Smooth muscle cell (in vitro differentiated cells): ENCODE results near the gene WDR7. TPM values are rescaled to one million over a fixed set of nuclear protein-coding genes. Genes with fewer than 3 reads are reported as not detected.

Experiments
- DNase-seq: peaks from one replicate; lab custom pipeline; 2025; ENCODE audit not compliant: unreplicated experiment; lab: John Stamatoyannopoulos, UW
- H2AFZ ChIP-seq: fragments of 200-600 bp; sonication (generic); 2 replicates; pipeline ENCODE4 v1.6.0; 2016; ENCODE audit warnings: antibody characterized with exemption, low read depth, mild to moderate bottlenecking
- H3F3A ChIP-seq: fragments of 200-600 bp; sonication (generic); 2 replicates; pipeline ENCODE4 v1.6.0; 2017; ENCODE audit warnings: antibody characterized with exemption, low read depth
- H3K27ac ChIP-seq: fragments of 200-600 bp; sonication (generic); 2 replicates; pipeline ENCODE4 v1.5.1; 2016; ENCODE audit warnings: low read depth, mild to moderate bottlenecking
- H3K27me3 ChIP-seq: fragments of 200-600 bp; sonication (generic); 2 replicates; pipeline ENCODE4 v1.6.1; 2016; ENCODE audit warnings: low read depth, mild to moderate bottlenecking
- H3K36me3 ChIP-seq: fragments of 200-600 bp; sonication (generic); 2 replicates; pipeline ENCODE4 v1.5.1; 2016; ENCODE audit warnings: low read depth
- H3K4me1 ChIP-seq: fragments of 200-600 bp; sonication (generic); 2 replicates; pipeline ENCODE4 v1.5.1; 2016; ENCODE audit warnings: low read depth
- H3K4me2 ChIP-seq: fragments of 200-600 bp; sonication (generic); 2 replicates; pipeline ENCODE4 v1.6.0; 2016; ENCODE audit warnings: mild to moderate bottlenecking
- H3K4me3 ChIP-seq: fragments of 200-600 bp; sonication (generic); 2 replicates; pipeline ENCODE4 v1.5.1; 2016; ENCODE audit warnings: mild to moderate bottlenecking
- H3K79me2 ChIP-seq: fragments of 200-600 bp; sonication (generic); 2 replicates; pipeline ENCODE4 v1.6.0; 2016; ENCODE audit warnings: low read depth, mild to moderate bottlenecking
- H3K9ac ChIP-seq: fragments of 200-600 bp; sonication (generic); 2 replicates; pipeline ENCODE4 v1.6.0; 2016; ENCODE audit warnings: low read depth
- H3K9me3 ChIP-seq: fragments of 200-600 bp; sonication (generic); replicated peaks from 2 replicates; pipeline ENCODE4 v1.5.1; 2016; ENCODE audit warnings: low read depth
- H4K20me1 ChIP-seq: fragments of 200-600 bp; sonication (generic); 2 replicates; pipeline ENCODE4 v1.6.0; 2016; ENCODE audit warnings: low read depth
- WGBS: methylation state at CpG from one replicate; pipeline ENCODE4 v1.1.7; 2016; ENCODE audit warnings: low lambda C conversion rate; 5-methylcytosine and 5-hydroxymethylcytosine counted together
- polyA plus RNA-seq: library from polyadenylated mRNA; unstranded; fragments of >200 nt; fragmentation: Nextera tagmentation; extraction: Ambion mirVana; gene quantifications from 2 replicates; pipeline ENCODE4 v1.2.1, GENCODE V29; 2016
- total RNA-seq: library from RNA; depleted of rRNA; stranded (reverse); fragments of >200 nt; gene quantifications from 2 replicates; pipeline ENCODE4 v1.2.3, GENCODE V29; 2014
- TF ChIP-seq, protein P1 (sequence below): fragments of 200-600 bp; sonication (generic); IDR thresholded peaks from 2 replicates; pipeline ENCODE4 v1.5.1; 2017; ENCODE audit warnings: borderline replicate concordance, mild to moderate bottlenecking, antibody characterized with exemption; ENCODE audit not compliant: insufficient read depth, poor library complexity, severe bottlenecking

WDR7 gene
- total and polyA plus RNA-seq, 2 experiments from 2014 or later: 5.3 to 9.2 TPM

DNA sequence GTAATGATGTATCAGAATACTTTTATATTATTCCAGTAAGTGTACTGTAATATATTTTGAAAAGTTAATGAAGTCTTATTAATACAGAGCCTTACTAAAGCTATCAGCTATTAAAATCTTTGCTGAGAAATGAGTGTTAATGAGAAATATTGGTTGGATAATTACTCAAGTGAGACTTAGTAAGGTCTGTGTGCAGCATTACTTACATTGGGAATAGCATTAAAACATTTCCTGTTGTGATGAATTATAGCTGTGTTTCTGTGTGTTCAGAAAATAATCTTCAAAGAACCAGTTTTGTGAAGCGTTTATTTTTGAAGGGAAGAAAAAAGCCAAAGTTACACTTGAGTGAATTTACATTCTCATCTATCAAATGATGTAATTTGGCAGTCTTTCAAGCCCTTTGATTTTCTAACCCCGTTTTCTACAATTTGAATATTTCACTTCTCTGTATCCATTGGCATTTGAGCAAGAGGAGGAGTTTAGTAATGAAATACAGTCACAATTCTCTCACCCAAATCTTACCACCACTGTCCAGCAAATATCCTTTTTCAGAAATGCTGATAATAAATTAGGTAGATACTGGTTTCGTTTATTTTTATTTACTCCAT lies 372.2 kb downstream of the WDR7 start:
- no peak overlapping the region for H2AFZ ChIP-seq
- H3K4me1 ChIP-seq: no peaks in the 10 kb centered on the region
- H3K4me2 ChIP-seq: no peak overlapping the region
- H3K36me3 ChIP-seq: no peaks in the 10 kb centered on the region
- TF ChIP-seq, protein P1, sequence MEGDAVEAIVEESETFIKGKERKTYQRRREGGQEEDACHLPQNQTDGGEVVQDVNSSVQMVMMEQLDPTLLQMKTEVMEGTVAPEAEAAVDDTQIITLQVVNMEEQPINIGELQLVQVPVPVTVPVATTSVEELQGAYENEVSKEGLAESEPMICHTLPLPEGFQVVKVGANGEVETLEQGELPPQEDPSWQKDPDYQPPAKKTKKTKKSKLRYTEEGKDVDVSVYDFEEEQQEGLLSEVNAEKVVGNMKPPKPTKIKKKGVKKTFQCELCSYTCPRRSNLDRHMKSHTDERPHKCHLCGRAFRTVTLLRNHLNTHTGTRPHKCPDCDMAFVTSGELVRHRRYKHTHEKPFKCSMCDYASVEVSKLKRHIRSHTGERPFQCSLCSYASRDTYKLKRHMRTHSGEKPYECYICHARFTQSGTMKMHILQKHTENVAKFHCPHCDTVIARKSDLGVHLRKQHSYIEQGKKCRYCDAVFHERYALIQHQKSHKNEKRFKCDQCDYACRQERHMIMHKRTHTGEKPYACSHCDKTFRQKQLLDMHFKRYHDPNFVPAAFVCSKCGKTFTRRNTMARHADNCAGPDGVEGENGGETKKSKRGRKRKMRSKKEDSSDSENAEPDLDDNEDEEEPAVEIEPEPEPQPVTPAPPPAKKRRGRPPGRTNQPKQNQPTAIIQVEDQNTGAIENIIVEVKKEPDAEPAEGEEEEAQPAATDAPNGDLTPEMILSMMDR: no peak
- no peaks in the 10 kb centered on the region for H3F3A ChIP-seq
- 64% methylated on average over 3 of the region's 3 CpGs for WGBS
- no peak overlapping the region for H3K27ac ChIP-seq
- H3K4me3 ChIP-seq: no peak overlapping the region
- H3K27me3 ChIP-seq: no peaks in the 10 kb centered on the region
- H3K9me3 ChIP-seq: no peaks in the 10 kb centered on the region
- no peak for DNase-seq
- H3K79me2 ChIP-seq: no peaks in the 10 kb centered on the region
- no peaks in the 10 kb centered on the region for H4K20me1 ChIP-seq
- no peak overlapping the region for H3K9ac ChIP-seq

DNA sequence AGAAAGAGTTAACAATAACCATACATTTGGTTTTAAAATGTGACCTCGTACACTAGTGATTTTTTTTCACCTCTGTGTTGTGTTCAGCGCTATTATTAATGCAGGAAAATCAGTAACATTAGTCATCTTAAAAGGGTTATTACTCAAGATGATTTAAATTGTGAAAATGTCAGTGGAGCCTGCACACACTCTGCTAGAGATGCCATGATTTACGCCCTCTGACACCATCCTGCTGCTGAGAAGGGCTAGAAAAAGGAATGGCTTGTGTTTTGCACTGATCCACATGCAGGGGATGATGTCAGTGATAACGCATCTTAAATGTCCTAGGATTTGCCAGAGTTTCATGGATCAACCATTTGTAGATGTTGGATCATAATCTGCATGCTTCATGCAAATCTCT lies 374.4 kb downstream of the WDR7 start:
- no peak for DNase-seq
- Histone ChIP-seq H3K27ac (no peak overlapping the region), H3K79me2 (no peaks in the 10 kb centered on the region), H2AFZ (no peak overlapping the region), H3K36me3 (no peaks in the 10 kb centered on the region), H3K9ac (no peak overlapping the region), H4K20me1 (no peaks in the 10 kb centered on the region), H3K4me1 (no peaks in the 10 kb centered on the region), H3F3A (no peaks in the 10 kb centered on the region), H3K27me3 (no peaks in the 10 kb centered on the region), H3K4me2 (no peak overlapping the region), H3K4me3 (no peak overlapping the region), H3K9me3 (no peaks in the 10 kb centered on the region)
- 69% methylated on average over 4 of the region's 4 CpGs for WGBS
- TF ChIP-seq, protein P1: no peak

DNA sequence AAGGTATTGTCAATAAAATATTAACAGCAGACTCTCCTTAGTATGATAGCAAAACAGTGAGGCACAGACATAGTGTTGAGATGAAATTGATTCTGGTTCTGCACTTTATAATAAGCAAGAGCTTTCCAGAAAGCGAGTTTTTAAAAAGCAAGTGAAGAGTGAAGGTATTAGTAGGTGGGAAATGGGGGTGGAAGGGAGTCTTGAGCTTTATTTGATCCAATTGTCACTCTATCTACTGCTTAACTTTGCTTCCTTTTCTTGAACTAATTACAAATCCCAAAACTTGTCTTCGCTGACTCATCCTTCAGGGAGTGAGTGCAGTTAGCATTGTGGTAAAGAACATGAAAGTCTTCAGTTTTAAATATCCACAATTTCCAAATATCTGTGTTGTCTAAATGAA lies 375.2 kb downstream of the WDR7 start:
- H2AFZ ChIP-seq: no peak overlapping the region
- H3K4me1 ChIP-seq: no peaks in the 10 kb centered on the region
- no peaks in the 10 kb centered on the region for H3K27me3 ChIP-seq
- no peak overlapping the region for H3K9ac ChIP-seq
- TF ChIP-seq, protein P1: no peak
- H3K9me3 ChIP-seq: no peaks in the 10 kb centered on the region
- no peaks in the 10 kb centered on the region for H3K36me3 ChIP-seq
- H3K4me3 ChIP-seq: no peak overlapping the region
- H3K79me2 ChIP-seq: no peaks in the 10 kb centered on the region
- no peak overlapping the region for H3K27ac ChIP-seq
- H4K20me1 ChIP-seq: no peaks in the 10 kb centered on the region
- 91% methylated on average over 2 of the region's 2 CpGs for WGBS
- no peak overlapping the region for H3K4me2 ChIP-seq
- no peak for DNase-seq
- no peaks in the 10 kb centered on the region for H3F3A ChIP-seq

DNA sequence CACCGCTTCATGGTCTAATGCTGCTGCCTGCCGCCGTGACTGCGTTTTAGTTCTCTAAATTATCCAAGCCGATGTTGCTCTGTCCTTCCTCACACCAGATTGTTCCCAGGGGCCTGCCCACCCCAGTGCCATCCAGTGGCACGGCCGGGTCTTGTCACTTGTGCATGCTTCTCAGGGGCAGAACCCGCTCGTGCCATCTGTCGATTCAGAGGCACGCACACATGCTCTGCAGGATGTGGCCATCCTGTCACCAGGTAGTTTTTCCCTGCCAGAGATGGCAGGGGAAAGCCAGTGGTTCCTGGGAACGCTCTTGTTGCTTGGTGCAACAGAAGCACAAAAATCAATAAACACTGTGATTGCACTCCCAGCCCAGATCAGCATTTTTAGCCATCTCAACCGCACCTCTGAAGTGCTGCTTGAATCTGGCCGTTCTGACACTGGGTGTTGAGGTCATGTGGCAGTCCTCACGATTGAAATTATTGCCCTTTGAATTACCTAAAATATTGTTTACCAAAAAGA lies 376.1 kb downstream of the WDR7 start:
- no peaks in the 10 kb centered on the region for H3F3A ChIP-seq
- no peaks in the 10 kb centered on the region for H4K20me1 ChIP-seq
- H3K4me3 ChIP-seq: no peak overlapping the region
- DNase-seq: no peak
- H3K4me2 ChIP-seq: no peak overlapping the region
- no peaks in the 10 kb centered on the region for H3K36me3 ChIP-seq
- H2AFZ ChIP-seq: no peak overlapping the region
- H3K9ac ChIP-seq: no peak overlapping the region
- no peaks in the 10 kb centered on the region for H3K27me3 ChIP-seq
- H3K27ac ChIP-seq: no peak overlapping the region
- TF ChIP-seq, protein P1: no peak
- no peaks in the 10 kb centered on the region for H3K9me3 ChIP-seq
- WGBS: 97% methylated on average over 15 of the region's 15 CpGs
- no peaks in the 10 kb centered on the region for H3K4me1 ChIP-seq
- no peaks in the 10 kb centered on the region for H3K79me2 ChIP-seq
